GM21619 (cell line): Measurements from ENCODE around the gene MYH10.

Experiments
- ATAC-seq: cut with Tn5 transposase; IDR thresholded peaks from one replicate; pipeline ENCODE4 v1.9.1; 2021; ENCODE audit not compliant: unreplicated experiment

Gene MYH10

DNA sequence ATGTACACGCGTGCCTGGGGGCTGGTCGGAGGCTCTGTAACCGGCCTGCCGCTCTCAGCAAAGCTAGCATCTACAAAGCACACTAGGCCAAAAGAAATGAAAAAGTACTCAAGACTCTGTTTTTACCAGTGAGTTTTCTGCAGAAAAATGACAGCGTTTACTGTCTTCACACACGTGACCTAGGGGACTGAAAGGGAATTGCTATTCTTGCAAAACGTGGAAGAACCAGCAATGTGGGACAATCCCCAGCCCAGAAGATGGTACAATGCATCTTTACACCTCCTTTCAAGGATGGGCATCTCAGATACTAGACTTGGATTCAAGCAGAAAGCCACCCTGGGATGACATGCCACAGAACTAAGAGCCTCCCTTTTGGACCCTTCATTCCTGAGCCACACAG, 153.4 kb downstream of the MYH10 start:
- ATAC-seq = no peak

DNA sequence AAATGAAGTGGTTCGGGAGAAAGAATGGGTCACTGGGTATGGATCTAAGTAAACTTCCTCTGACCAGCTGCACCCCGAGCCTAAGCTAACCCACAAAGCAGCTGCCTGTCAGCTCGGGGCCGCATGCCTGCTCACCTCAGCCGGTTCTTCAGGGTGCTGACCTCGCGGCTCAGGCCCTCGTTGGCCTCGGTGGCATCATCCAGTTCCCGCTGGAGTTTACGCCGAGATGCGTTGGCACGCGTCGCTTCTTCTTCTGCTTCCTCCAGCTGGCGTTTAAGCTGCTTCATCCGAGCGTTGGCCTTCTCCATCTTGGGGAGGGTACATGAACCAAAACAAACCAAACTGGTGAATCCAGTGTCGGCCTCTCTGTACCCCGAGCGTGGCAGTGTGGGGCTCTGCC, 153.8 kb downstream of the MYH10 start:
- no peak for ATAC-seq

DNA sequence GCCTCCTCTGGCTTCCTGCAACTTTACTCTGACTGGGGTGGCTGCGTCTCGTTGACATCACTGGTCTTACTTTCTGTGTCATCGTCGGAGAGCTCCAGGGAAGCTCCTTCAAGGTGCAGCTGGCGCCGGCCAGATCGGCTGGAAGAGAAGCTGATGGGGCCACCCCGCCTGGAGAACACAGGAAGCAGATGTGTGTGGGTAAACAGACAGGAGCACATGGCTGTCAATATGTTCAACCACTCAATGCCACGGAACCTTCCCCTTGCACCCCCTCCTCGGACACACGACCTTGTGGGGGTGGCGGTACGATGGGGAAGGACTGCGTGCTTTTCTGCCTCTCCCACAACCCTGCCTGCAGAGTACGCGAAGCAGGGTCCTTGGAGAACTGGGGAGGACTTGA, 154.7 kb downstream of the MYH10 start:
- no peak for ATAC-seq

DNA sequence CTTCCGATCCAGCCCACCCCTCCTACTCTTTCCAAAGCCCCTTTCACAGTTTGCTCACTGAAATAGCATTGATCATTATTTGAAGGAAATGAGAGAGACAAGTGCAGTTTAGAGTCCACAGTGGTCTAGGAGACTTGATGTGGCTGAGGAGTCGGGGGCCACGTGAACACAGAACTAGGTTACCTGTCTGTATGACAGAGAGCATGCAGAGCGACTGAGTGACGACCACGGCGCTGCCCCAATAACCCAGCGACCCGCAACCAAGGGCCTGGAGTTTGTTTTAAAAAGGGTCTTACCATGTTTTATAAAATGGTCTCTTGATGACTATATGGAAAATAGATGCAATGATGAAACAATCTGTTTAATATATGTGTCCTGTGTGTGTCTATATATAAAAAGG, 155.3 kb downstream of the MYH10 start:
- ATAC-seq = no peak

DNA sequence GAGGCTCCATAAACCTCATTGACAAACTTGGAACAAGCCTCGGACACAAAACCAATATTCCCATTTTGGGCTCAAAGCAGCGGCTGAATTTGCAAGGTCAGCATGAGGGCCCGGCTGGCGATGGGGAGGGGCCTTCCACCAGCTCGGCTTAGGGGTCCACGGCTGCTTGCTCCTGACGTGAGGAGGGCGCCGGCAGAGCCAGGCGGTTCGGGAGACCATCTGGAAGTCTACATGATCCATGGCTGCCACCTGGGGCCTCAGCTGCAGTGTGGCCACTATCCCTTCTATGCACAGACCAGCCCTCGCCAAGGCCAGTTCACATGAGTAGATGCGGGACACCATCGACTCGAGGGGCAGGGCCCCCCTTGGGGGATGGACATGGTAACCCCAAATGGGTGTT, 155.7 kb downstream of the MYH10 start:
- ATAC-seq = no peak

DNA sequence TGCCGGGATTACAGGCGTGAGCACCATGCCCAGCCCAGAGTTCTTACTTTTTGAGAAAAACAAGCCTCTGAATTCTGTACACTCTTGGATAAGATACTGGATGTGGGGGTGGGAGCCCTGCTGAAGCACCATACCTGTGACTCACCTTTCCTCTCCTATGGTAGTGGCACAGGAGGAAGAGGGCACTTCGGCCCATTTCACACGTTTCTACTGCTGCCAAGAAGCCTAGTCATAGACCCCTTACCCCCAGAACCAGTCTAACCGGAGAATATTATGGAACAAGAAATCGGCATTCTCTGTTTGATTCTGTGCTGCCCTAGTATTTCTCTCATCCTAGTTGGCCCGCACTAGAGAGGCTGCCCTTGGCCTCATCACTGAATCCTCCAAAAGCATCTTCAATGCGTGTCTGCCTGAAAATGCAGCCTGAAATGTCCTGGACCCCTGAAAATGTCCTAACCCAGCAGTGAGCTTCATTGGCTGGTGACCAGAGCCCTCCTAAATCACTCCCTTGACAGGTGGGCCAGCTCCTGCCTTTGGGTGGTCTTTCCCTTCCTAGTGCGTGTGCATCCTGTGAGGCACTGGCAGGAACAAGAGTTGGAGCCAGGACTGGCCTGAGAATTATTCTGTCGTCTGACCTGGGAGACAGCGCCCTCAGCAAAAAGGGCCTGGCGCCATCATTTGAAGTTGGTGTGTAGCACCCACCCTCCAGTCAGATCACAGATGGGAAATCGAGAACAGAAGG, 156.9 kb downstream of the MYH10 start:
- no peak for ATAC-seq

DNA sequence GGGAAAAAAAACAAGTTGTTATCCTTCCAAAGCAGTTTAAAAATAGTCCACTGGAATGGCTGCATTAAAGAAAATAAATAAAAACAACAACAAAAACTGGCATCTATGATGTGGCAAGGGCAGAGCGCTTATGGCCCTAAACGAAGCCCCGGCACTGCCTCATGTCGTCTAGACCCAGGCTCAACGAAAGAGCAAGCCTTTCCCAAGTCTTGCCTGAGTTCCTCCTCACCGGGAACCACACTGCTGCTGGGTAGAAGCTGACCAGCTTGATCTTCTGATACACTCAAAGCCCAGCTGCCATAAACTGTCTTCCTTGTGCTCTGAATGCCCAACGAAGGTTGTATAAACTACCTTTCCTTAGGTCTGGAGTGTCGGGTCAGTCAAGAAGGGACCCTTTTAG, 157.9 kb downstream of the MYH10 start:
- no peak for ATAC-seq

DNA sequence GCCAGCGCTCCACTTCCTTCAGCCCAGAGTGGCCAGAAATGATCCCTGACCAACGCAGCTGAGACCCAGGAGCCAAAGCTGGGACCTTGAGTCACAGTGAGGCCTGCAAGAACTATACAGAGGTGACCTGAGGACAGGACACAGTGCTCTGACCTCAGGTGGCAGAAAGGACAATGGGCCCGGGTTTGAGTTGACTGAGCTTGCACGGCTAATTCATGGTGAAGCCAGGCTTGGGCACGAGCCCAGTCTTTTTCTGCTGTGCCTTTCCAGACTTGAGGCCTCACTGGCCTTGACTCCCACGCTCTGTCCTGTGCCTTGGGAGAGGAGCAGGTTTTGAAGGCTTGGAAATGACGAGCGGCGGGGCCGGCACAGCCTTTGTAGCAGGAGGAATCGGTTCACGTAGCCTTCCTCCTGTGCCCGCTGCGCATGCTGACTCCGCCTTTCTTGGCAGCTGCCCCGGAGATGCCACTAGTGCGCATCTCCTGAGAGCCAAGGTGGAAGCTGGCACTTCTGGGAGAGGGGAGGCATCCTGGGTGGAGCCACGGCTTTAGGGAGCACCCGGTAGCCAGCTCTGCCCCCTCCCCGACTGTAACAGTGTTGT, 160.0 kb downstream of the MYH10 start:
- no peak for ATAC-seq

DNA sequence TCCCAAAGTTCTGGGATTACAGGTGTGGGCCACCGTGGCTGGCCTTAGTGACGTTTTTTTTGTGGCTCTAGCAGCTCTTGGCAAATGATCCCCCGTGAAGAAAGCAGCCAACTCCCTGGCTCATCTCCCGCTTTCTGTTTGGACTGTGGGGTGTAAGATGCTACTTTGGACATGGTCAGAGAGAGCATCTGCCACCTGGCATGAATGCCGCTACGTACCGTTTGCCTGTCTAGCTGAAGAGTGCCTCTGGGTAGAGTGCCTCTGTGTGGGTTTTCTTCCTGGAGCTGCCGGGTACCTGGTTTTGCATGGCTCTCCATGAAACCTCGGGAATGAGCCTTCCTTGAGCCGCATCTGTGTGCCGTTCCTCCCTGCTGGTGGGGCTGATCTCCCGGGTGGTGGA, 160.6 kb downstream of the MYH10 start:
- no peak for ATAC-seq

DNA sequence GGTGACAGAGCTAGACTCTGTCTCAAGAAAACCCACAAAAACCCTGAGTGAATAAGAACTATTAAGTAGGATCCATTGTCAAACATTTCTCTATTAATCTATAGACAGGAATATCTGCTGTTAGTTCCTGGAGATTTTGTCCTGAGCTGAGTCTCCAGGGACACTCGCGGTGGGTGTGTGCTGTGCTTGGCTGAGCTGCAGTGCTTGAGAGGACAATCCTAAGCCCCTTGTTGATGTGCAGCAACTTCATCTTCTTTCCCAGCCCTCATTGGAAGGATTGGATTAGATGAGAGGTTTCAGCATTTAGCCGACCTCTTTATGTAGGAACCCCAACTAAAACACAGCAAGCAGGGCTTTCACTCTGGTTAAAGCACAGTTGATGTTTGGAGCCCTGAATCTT, 161.5 kb downstream of the MYH10 start:
- ATAC-seq = no peak

DNA sequence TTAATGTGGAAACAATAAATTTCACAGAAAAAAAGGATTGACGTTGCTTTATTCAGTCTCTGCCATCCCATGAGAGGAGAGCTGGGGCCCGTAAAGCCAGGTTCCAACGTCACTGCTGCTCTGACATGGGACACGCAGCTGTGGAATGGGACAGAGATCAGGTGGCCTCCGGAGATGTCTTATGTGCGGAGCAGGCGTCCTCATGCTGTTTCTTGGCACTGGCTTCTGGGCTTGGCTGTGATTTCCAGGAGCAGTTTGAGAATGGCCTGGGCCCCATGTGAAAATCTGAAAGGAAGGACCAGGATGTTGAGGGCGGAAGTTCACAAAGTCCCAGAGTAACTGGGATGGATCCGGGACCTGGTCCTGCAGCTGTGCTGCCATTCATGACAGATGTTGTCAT, 162.4 kb downstream of the MYH10 start:
- ATAC-seq = no peak

DNA sequence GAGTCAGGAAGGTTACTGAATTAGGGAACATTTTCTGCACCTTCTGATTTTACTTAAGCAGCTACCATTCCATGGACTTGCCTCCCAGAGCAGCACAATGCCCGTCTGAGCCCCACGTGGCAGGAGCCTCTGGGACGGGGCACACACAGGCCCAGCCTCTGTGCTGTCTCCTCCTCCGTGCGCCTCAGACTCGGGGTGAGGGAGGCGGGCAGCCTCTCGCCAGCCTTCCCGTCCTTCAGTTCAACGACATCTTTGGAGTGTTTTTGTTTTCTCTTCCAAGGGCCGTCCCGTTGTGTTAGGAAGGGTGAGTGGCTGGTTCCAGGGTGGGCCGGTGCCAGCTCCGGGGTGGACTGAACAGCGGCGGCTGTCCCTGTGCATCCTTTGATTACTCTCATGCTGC, 163.0 kb downstream of the MYH10 start:
- ATAC-seq = no peak

DNA sequence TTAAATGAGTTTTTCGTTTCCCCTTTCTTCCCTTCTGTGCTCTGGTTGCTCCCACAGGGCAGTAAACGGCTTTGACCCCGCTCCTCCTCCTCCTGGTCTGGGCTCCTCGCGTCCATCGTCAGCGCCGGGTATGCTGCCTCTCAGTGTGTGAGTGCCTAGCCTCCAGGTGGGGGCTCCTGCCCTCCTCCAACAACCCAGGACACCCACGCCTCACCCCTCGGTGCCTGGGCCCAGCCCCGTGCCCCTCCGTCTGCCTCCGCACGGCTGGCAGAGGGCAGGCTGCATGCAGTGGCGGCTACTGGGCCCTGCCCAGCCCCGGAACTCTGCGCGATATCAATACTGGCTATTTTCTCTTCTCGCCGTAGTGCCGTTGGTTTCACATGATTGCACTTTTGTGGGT, 163.7 kb downstream of the MYH10 start:
- no peak for ATAC-seq

DNA sequence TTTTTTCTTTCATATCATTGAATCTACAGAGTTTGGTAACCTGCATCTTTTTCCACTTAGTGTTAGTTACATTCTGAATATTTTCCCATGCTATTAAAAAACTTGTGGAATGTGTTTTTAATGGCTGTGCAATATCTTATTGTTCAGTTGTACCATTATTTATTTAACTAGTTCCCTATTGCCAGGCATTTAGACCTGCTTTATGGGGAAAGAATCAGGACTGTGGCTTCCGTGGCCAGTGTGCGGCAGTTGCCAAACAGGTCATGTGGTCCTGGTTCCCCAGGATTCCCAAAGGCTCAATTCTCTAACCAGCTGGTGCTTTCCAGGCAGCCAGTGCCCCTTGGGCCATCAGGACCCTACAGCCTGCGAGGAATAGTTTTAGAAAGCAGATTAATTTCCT, 164.1 kb downstream of the MYH10 start:
- no peak for ATAC-seq

DNA sequence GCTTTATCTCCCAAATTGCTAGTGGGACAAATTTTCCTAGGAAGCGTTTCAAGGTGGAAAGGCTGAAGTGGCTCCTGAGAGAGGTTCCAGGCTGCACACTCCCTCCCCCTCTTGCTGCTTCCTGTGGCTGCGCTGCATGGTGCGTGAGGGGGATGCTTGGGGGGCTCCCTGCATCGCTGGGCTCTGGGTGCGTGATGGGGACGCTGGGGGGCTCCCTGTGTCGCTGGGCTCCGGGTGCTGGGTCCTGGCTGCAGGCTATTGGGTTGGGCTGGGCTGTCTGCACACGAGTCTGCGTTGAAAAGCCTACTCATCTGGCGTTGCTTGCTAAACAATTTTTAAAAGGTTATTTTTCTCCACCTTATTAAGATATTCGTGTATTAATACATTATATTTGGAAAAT, 164.8 kb downstream of the MYH10 start:
- ATAC-seq = no peak

DNA sequence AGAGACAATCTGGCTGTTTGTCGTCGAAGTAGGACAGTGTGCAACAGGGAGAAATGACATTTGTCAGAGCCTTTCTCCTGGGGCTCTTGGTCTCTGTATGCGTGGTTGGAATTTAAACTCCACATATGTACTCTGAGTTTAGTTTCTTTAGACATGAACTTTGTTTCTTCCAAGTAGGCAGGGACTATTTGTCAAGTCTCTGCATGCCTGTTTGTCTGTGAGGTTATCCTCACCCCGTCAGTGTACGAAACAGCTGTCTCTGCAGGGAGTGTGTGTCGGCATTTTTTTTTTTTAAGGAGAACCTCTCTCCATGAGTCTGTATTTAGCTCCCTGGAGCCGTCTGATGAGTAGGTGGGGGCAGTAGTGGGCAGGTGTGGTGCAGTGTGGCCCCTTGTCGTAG, 165.2 kb downstream of the MYH10 start:
- ATAC-seq = no peak

DNA sequence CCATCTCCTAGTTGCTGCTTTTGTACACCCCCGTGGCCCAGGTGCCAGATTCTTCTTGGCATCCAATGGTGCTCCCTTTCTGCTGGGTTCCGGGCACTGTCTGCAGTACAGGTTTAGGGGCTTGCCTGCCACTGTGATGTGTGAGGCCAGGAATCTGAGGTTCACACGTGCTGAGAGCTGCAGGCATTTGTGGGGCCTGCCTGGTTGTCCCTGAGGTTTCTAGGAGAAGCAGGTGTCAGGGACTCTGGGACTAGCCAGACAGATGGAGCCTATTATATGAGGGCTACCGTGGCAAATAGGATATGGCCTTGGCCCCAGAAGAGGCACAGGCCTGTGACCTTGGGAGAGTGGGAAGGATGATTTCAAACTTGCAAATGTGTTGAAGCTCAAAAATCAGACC, 165.6 kb downstream of the MYH10 start:
- ATAC-seq = no peak

DNA sequence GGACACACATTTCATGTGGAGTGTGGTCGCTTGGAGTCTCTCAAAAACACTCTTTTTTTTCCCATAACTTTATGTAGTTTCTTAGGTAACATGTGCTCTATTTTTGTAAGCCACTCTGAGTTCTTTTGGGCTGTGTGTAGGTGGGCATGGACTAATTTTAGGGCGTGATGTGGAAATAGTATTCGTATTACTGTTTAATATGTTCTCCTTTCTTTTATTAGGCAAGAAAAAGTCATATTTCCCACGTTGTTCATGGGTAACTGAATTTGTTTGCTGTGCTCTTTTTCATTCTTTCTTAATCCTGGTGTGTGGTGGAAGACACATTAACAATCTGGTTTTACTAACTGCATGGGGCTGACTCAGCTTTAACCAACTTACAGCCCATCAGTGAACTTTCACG, 167.4 kb downstream of the MYH10 start:
- ATAC-seq = no peak

DNA sequence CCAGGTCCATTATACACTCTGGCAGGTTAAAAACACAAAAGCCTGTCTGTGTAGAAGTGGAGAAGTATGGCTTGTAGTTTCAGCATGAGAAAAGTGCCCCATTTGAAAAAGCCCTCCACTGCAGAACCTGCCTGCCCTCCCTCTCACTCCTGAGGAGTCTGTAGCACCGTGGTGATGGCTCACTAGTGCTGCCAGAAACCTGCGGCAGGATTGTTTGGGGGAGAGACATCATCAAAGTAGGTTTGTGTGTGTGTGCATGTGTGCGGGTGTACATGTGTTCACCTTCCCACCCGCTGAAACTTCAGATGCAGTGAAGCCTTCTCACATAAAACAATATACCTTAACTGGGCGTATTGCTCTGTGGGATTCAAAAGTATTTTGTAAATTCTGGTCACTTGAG, 168.0 kb downstream of the MYH10 start:
- ATAC-seq = no peak

DNA sequence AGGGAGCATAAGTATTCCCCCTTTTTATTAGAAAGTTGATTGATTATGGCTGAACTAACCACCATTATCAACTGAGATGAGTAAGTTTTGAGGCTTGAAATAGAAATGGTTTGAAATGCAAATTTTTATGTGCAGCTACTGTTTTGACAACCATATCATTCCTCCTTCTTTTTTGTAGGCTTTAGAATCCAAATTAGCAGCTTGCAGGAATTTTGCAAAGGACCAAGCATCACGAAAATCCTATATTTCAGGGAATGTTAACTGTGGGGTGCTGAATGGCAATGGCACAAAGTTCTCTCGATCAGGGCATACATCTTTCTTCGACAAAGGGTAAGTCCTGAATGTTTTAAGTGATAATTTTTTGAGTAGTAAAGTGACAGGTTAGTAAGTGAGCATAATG, 170.7 kb downstream of the MYH10 start:
- ATAC-seq = no peak

DNA sequence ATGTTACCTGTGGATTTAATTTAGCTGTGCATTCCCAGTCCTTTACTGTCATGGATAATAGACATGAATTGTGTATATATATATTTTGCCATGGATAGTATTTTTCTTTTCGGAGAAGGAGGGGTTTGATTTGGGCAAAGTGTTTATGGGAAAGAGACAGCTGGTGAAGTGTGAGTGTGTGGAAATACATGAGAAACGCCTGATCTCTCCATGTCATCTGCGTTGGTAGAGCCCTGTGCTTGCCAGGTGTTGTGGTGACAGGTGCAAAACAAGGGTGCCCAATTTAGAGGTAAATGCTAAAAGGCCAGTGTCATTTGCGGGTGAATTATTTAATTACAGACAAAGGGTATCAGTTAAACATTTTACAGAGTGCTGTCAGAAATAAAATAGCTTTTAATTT, 171.4 kb downstream of the MYH10 start:
- no peak for ATAC-seq

DNA sequence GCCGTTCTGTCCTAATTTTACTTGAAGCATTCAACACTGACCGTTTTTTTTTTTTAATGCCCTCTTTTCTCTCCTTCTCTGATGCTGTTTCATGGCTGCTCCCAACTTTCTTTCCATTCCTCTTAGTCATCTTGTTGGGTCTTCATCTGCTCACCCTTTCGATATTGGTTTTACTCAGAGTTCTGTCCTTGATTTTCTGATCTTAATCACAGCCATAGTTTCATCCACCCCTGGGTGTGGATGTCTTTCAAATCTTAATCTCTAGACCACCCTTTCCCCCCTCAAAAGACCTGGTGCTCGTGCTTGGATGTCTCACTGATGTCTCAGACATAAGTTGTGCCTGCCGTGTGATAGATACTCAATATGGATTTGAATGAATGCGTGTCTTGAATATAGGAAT, 172.4 kb downstream of the MYH10 start:
- ATAC-seq = no peak

DNA sequence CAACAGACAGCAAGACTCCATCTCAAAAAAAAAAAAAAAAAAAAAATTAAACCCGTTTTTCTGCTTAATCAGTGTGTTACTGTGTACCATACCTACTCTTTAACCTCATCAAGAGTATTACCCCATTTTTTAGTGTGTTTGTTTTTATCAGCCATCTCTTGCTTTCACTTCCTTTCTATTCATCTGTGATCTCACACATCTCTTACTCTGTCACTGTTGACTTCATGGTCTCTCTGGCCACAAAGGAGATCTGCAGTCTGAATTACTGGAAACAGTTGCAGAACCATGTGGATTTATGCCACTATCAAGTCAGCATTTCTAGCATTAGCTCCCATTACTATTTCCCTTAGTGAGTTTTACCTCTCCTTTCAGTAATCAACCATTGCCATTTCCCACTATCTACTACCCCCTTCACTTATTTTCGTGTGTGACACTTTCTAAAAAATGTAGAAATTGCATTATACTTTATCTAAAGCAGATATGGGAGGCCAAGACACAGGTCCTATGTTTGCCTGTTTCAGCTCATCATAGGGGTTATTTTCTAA, 174.8 kb downstream of the MYH10 start:
- ATAC-seq = no peak
